ENCODE data around the gene PPIL4. TPM values are rescaled to one million over a fixed set of nuclear protein-coding genes. Genes with fewer than 3 reads are reported as not detected.

PPIL4 gene
- total and polyA plus RNA-seq, 2 donors (not counting 3 experiments of a cell fraction or from before 2014, with no cell fraction given), result 2.2 to 27.8 TPM

GRCh38 chr6:149510793-149511512 lies 34.9 kb downstream of the PPIL4 start:
- H3K4me1 ChIP-seq (ENCODE audit: control insufficient read depth, extremely low read depth, insufficient read depth, low read length), result no peaks in the 10 kb centered on the region
- CTCF ChIA-PET, result interaction anchor here (0.8 to 3.2 kb wide), 3 partner anchors 367 to 482 kb away, joined by 3 to 9 read pairs (median 3); no protein-coding TSS in a partner anchor
- H3K36me3 ChIP-seq (ENCODE audit: control insufficient read depth in 2 of 2, extremely low read depth in 1 of 2, insufficient read depth in 2 of 2, low read length in 2 of 2), result no peaks in the 10 kb centered on the region
- no peak overlapping the region for H3K4me2 ChIP-seq (ENCODE audit: insufficient read depth, low read length)
- no peak overlapping the region for H3K27ac ChIP-seq (ENCODE audit: insufficient read depth, low read depth, low read length)
- H3K4me3 ChIP-seq (replicated peaks in 1 of 3; ENCODE audit: insufficient read depth in 1 of 3, low read depth in 1 of 3, low read length in 3 of 3), result no peak overlapping the region
- TF ChIP-seq, protein P1, sequence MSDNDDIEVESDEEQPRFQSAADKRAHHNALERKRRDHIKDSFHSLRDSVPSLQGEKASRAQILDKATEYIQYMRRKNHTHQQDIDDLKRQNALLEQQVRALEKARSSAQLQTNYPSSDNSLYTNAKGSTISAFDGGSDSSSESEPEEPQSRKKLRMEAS (IDR thresholded peaks at IDR 0.05; ENCODE audit: insufficient read depth, insufficient read length), result no peak
- TF ChIP-seq, protein P2, sequence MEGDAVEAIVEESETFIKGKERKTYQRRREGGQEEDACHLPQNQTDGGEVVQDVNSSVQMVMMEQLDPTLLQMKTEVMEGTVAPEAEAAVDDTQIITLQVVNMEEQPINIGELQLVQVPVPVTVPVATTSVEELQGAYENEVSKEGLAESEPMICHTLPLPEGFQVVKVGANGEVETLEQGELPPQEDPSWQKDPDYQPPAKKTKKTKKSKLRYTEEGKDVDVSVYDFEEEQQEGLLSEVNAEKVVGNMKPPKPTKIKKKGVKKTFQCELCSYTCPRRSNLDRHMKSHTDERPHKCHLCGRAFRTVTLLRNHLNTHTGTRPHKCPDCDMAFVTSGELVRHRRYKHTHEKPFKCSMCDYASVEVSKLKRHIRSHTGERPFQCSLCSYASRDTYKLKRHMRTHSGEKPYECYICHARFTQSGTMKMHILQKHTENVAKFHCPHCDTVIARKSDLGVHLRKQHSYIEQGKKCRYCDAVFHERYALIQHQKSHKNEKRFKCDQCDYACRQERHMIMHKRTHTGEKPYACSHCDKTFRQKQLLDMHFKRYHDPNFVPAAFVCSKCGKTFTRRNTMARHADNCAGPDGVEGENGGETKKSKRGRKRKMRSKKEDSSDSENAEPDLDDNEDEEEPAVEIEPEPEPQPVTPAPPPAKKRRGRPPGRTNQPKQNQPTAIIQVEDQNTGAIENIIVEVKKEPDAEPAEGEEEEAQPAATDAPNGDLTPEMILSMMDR (IDR thresholded peaks at IDR 0.05; ENCODE audit: extremely low read depth in 1 of 2, insufficient read depth in 1 of 2, low read depth in 1 of 2, low read length in 2 of 2), result no peak
- no peak for TF ChIP-seq GATA2 (IDR thresholded peaks at IDR 0.05; ENCODE audit: insufficient read depth, insufficient read length, low read depth, low read length)
- no peak for TF ChIP-seq JUN (IDR thresholded peaks at IDR 0.05; ENCODE audit: borderline replicate concordance, insufficient read depth, insufficient read length, low read depth)
- no peak for TF ChIP-seq POLR2A (IDR thresholded peaks at IDR 0.05; ENCODE audit: low read depth, low read length)
- no peak for TF ChIP-seq MYC (IDR thresholded peaks at IDR 0.05; ENCODE audit: low read depth, low read length)
- no peak for TF ChIP-seq POLR2AphosphoS5 (IDR thresholded peaks at IDR 0.05; ENCODE audit: insufficient read depth, low read depth, low read length)
- TF ChIP-seq EZH2 (IDR thresholded peaks at IDR 0.05; ENCODE audit: borderline replicate concordance, low read depth, low read length, severe bottlenecking), result no peak
- no peak for TF ChIP-seq FOS (IDR thresholded peaks at IDR 0.05; ENCODE audit: borderline replicate concordance, insufficient read depth, low read length)
- DNase-seq (ENCODE audit: low read depth, low spot score) (no peak), FAIRE-seq (no peak)
- intact Hi-C loops (cut with micrococcal nuclease) (no loop called here), dilution Hi-C loops (cut with MboI; ENCODE audit: extremely low pct_ligation_motif_present, low sequenced_read_pairs) (no loop called here)
- no peaks in the 10 kb centered on the region for H3K27me3 ChIP-seq (ENCODE audit: control insufficient read depth in 2 of 2, insufficient read depth in 2 of 2, low read length in 2 of 2)
- H3K9ac ChIP-seq (replicated peaks; ENCODE audit: extremely low read depth, insufficient read depth, low read length), result no peak overlapping the region
- H3K9me3 ChIP-seq (replicated peaks; ENCODE audit: control insufficient read depth, insufficient read depth, low read length), result no peaks in the 10 kb centered on the region
- no peaks in the 10 kb centered on the region for H3K79me2 ChIP-seq (ENCODE audit: control insufficient read depth, insufficient read depth, low read length)
- no peak overlapping the region for H2AFZ ChIP-seq (ENCODE audit: low read depth, low read length)
- POLR2A ChIA-PET, result no interaction called here
- H3K9me1 ChIP-seq (replicated peaks; ENCODE audit: control insufficient read depth, extremely low read depth, insufficient read depth, low read length), result no peaks in the 10 kb centered on the region
- no peaks in the 10 kb centered on the region for H4K20me1 ChIP-seq (replicated peaks; ENCODE audit: control insufficient read depth, extremely low read depth, insufficient read depth, low read length)
- BruUV-seq (replicated peaks), result no TSS peak
